Endothelial cell of umbilical vein (primary cell): ENCODE results near the gene RALGPS2. TPM values are rescaled to one million over a fixed set of nuclear protein-coding genes. Genes with fewer than 3 reads are reported as not detected.

ENCODE experiments used
- BruUV-seq: library from RNA; stranded (reverse); fragments of 400-500 nt; replicated peaks from 2 replicates; lab custom pipeline; 2021; lab: Mats Ljungman, UMichigan
- CTCF ChIA-PET: fragments of 300-600, 350-600 bp; sonication (Branson Sonifier 250); formaldehyde crosslinking; loops from one replicate; lab custom pipeline; 2021; ENCODE audit warnings: antibody characterized with exemption, inconsistent platforms; lab: Charles Lee
- POLR2A ChIA-PET: fragments of 300-600, 350-600 bp; sonication (Branson Sonifier 250); formaldehyde crosslinking; loops from one replicate; lab custom pipeline; 2021; ENCODE audit warnings: antibody characterized with exemption, inconsistent platforms; lab: Charles Lee
- DNase-seq: peaks from one replicate; pipeline ENCODE4 v3.0.0-alpha.2; 2011; ENCODE audit warnings: low read depth, low spot score
- FAIRE-seq: peaks from 2 replicates; lab custom pipeline; 2011; peaks lifted over from hg19 to GRCh38; lab: Jason Lieb, UNC
- H2AFZ ChIP-seq: 2 replicates; pipeline ENCODE4 v1.6.0; 2012; ENCODE audit warnings: low read depth, low read length, control low read depth, inconsistent platforms
- H3K27ac ChIP-seq: 2 replicates; pipeline ENCODE4 v1.5.1; 2011; ENCODE audit warnings: low read depth, mild to moderate bottlenecking, control low read depth, low read length, moderate library complexity; ENCODE audit not compliant: insufficient read depth
- H3K27me3 ChIP-seq, 2 experiments: 2 replicates each; pipeline versions ENCODE4 v1.6.0 to v1.6.1; 2011; ENCODE audit warnings: low read length in 2 of 2, mixed read lengths in 1 of 2; ENCODE audit not compliant: control insufficient read depth in 2 of 2, insufficient read depth in 2 of 2
- H3K36me3 ChIP-seq, 2 experiments: 2 replicates in 1 of 2; 3 replicates in 1 of 2; pipeline ENCODE4 v1.5.1; 2011; ENCODE audit warnings: low read length in 2 of 2, mild to moderate bottlenecking in 1 of 2, moderate library complexity in 1 of 2; ENCODE audit not compliant: control insufficient read depth in 2 of 2, insufficient read depth in 2 of 2; ENCODE audit errors: extremely low read depth in 1 of 2
- H3K4me1 ChIP-seq: 3 replicates; pipeline ENCODE4 v1.5.1; 2011; ENCODE audit warnings: mild to moderate bottlenecking, low read length; ENCODE audit not compliant: control insufficient read depth, insufficient read depth; ENCODE audit errors: extremely low read depth
- H3K4me2 ChIP-seq: 2 replicates; pipeline ENCODE4 v1.6.1; 2011; ENCODE audit warnings: low read length, control low read depth, mixed read lengths; ENCODE audit not compliant: insufficient read depth
- H3K4me3 ChIP-seq, 3 experiments: fragments of 200-600 bp in 1 of 3; sonication (generic), shearing (Covaris generic) in 1 of 3; replicated peaks in 1 of 3; 2 replicates each; pipeline ENCODE4 v1.5.1; 2011 to 2016; ENCODE audit warnings: control low read depth in 3 of 3, low read length in 3 of 3, mild to moderate bottlenecking in 2 of 3, inconsistent platforms in 1 of 3, low read depth in 1 of 3, moderate library complexity in 1 of 3; ENCODE audit not compliant: insufficient read depth in 1 of 3
- H3K79me2 ChIP-seq: 2 replicates; pipeline ENCODE4 v1.6.0; 2012; ENCODE audit warnings: low read length, inconsistent platforms; ENCODE audit not compliant: control insufficient read depth, insufficient read depth
- H3K9ac ChIP-seq: replicated peaks from 2 replicates; pipeline ENCODE3; 2011; ENCODE audit warnings: low read length, control low read depth; ENCODE audit not compliant: insufficient read depth; ENCODE audit errors: extremely low read depth
- H3K9me1 ChIP-seq: replicated peaks from 3 replicates; pipeline ENCODE4 v1.6.0; 2011; ENCODE audit warnings: mild to moderate bottlenecking, low read length; ENCODE audit not compliant: control insufficient read depth, insufficient read depth; ENCODE audit errors: extremely low read depth
- H3K9me3 ChIP-seq: replicated peaks from 2 replicates; pipeline ENCODE4 v1.5.1; 2012; ENCODE audit warnings: low read length, inconsistent platforms; ENCODE audit not compliant: control insufficient read depth, insufficient read depth
- H4K20me1 ChIP-seq: replicated peaks from 2 replicates; pipeline ENCODE3; 2011; ENCODE audit warnings: mild to moderate bottlenecking, low read length; ENCODE audit not compliant: control insufficient read depth, insufficient read depth; ENCODE audit errors: extremely low read depth
- EZH2 ChIP-seq: IDR thresholded peaks from 2 replicates; pipeline ENCODE4 v1.6.1; 2012; ENCODE audit warnings: borderline replicate concordance, low read depth, mild to moderate bottlenecking, moderate library complexity, low read length, inconsistent platforms; ENCODE audit not compliant: severe bottlenecking
- FOS ChIP-seq: IDR thresholded peaks from 2 replicates; pipeline ENCODE4 v1.6.1; 2011; ENCODE audit warnings: mild to moderate bottlenecking, low read length, moderate library complexity, borderline replicate concordance; ENCODE audit not compliant: insufficient read depth
- GATA2 ChIP-seq: IDR thresholded peaks from 2 replicates; pipeline ENCODE4 v1.7.0; 2011; ENCODE audit warnings: low read depth, mild to moderate bottlenecking, moderate library complexity, mixed read lengths, low read length; ENCODE audit not compliant: insufficient read length, insufficient read depth
- JUN ChIP-seq: IDR thresholded peaks from 2 replicates; pipeline ENCODE4 v1.6.1; 2011; ENCODE audit warnings: borderline replicate concordance, low read depth; ENCODE audit not compliant: insufficient read length, insufficient read depth
- MYC ChIP-seq: IDR thresholded peaks from one replicate; pipeline ENCODE4 v1.6.1; 2011; ENCODE audit warnings: mild to moderate bottlenecking, low read depth, low read length
- POLR2A ChIP-seq: IDR thresholded peaks from 2 replicates; pipeline ENCODE4 v1.6.1; 2012; ENCODE audit warnings: low read depth, mild to moderate bottlenecking, control low read depth, low read length
- POLR2AphosphoS5 ChIP-seq: IDR thresholded peaks from 2 replicates; pipeline ENCODE4 v1.6.1; 2012; ENCODE audit warnings: low read depth, mild to moderate bottlenecking, control low read depth, low read length, moderate library complexity; ENCODE audit not compliant: insufficient read depth
- dilution Hi-C: fragments of 300-500 bp; cut with MboI; formaldehyde crosslinking; loops from one replicate; pipeline ENCODE4 v1.15.0; 2019; ENCODE audit warnings: low sequenced_read_pairs; ENCODE audit not compliant: extremely low pct_ligation_motif_present
- intact Hi-C: fragments of 100-400 bp; cut with micrococcal nuclease; formaldehyde crosslinking; loops from one replicate; pipeline ENCODE4 v1.10.0; 2022
- polyA plus RNA-seq, 4 experiments: library from polyadenylated mRNA; depleted of rRNA in 3 of 4; stranded (reverse) in 3 of 4; unstranded in 1 of 4; fragments of >200 nt; gene quantifications; 2 replicates each; pipeline versions ENCODE4 v1.2.1 to v1.2.3, GENCODE V29; 2011 to 2012; ENCODE audit warnings: missing spikeins in 1 of 4
- total RNA-seq: library from RNA; stranded (reverse); gene quantifications from 2 replicates; pipeline ENCODE4 v1.2.3, GENCODE V29; 2021
- TF ChIP-seq, protein P1 (sequence below), 2 donors: IDR thresholded peaks; 1 replicate in 1 of 2; 2 replicates in 1 of 2; pipeline ENCODE4 v1.5.1; 2011; ENCODE audit warnings: low read length in 2 of 2, mild to moderate bottlenecking in 2 of 2, moderate library complexity in 2 of 2, control low read depth in 1 of 2, inconsistent platforms in 1 of 2, low read depth in 1 of 2; ENCODE audit not compliant: insufficient read depth in 1 of 2; ENCODE audit errors: extremely low read depth in 1 of 2
- TF ChIP-seq, protein P2 (sequence below): IDR thresholded peaks from 2 replicates; pipeline ENCODE4 v1.6.1; 2011; ENCODE audit not compliant: insufficient read depth, insufficient read length

The RALGPS2 gene
- total and polyA plus RNA-seq, 2 donors (not counting 3 experiments of a cell fraction or from before 2014, with no cell fraction given), result 4.6 to 27.7 TPM

DNA sequence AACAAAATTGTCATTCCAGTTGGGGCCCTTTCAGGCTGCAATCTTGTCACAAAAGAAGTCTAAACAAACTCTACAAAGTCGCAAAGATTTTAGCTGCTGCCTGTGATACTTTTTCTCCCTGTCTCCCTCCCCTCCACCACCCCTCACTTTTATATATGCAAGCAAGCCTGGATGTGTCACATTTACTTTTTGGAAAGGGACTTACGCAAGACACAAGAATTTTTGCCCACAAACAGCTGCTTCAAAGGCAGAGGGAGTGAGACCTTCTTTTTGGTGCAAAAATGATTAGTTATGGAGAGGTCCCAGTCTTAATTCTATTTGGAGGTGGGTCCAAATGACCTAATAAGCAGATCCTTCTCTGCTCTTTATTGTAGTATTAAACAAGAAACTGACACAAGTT lies 22.9 kb upstream of the RALGPS2 start:
- FAIRE-seq (no peak), DNase-seq (no peak)
- no peaks in the 10 kb centered on the region for H3K79me2 ChIP-seq
- no peak overlapping the region for H2AFZ ChIP-seq
- POLR2A ChIA-PET, result no interaction called here
- dilution Hi-C loops, result no loop called here
- CTCF ChIA-PET, result interaction anchor here (1.3 to 1.5 kb wide), 2 partner anchors 159 to 300 kb away, joined by 3 to 4 read pairs; no protein-coding TSS in a partner anchor
- H4K20me1 ChIP-seq, result no peaks in the 10 kb centered on the region
- no peak overlapping the region for H3K4me2 ChIP-seq
- no peaks in the 10 kb centered on the region for H3K27me3 ChIP-seq
- H3K9me3 ChIP-seq, result no peaks in the 10 kb centered on the region
- no peaks in the 10 kb centered on the region for H3K9me1 ChIP-seq
- no TSS peak for BruUV-seq
- H3K27ac ChIP-seq, result no peak overlapping the region
- H3K36me3 ChIP-seq, result no peaks in the 10 kb centered on the region
- H3K4me1 ChIP-seq, result no peaks in the 10 kb centered on the region
- no peak overlapping the region for H3K9ac ChIP-seq
- no peak for TF ChIP-seq FOS
- TF ChIP-seq POLR2A, result no peak
- no peak for TF ChIP-seq JUN
- TF ChIP-seq, protein P1, sequence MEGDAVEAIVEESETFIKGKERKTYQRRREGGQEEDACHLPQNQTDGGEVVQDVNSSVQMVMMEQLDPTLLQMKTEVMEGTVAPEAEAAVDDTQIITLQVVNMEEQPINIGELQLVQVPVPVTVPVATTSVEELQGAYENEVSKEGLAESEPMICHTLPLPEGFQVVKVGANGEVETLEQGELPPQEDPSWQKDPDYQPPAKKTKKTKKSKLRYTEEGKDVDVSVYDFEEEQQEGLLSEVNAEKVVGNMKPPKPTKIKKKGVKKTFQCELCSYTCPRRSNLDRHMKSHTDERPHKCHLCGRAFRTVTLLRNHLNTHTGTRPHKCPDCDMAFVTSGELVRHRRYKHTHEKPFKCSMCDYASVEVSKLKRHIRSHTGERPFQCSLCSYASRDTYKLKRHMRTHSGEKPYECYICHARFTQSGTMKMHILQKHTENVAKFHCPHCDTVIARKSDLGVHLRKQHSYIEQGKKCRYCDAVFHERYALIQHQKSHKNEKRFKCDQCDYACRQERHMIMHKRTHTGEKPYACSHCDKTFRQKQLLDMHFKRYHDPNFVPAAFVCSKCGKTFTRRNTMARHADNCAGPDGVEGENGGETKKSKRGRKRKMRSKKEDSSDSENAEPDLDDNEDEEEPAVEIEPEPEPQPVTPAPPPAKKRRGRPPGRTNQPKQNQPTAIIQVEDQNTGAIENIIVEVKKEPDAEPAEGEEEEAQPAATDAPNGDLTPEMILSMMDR (IDR thresholded peaks at IDR 0.05; ENCODE audit: extremely low read depth in 1 of 2, insufficient read depth in 1 of 2, low read depth in 1 of 2, low read length in 2 of 2), result no peak
- TF ChIP-seq, protein P2, sequence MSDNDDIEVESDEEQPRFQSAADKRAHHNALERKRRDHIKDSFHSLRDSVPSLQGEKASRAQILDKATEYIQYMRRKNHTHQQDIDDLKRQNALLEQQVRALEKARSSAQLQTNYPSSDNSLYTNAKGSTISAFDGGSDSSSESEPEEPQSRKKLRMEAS, result no peak
- no peak for TF ChIP-seq EZH2
- no peak for TF ChIP-seq GATA2
- no peak for TF ChIP-seq POLR2AphosphoS5
- TF ChIP-seq MYC, result no peak
- intact Hi-C loops, result no loop called here
- no peak overlapping the region for H3K4me3 ChIP-seq
